ENCODE measurements around the gene SLCO2B1.

DNA sequence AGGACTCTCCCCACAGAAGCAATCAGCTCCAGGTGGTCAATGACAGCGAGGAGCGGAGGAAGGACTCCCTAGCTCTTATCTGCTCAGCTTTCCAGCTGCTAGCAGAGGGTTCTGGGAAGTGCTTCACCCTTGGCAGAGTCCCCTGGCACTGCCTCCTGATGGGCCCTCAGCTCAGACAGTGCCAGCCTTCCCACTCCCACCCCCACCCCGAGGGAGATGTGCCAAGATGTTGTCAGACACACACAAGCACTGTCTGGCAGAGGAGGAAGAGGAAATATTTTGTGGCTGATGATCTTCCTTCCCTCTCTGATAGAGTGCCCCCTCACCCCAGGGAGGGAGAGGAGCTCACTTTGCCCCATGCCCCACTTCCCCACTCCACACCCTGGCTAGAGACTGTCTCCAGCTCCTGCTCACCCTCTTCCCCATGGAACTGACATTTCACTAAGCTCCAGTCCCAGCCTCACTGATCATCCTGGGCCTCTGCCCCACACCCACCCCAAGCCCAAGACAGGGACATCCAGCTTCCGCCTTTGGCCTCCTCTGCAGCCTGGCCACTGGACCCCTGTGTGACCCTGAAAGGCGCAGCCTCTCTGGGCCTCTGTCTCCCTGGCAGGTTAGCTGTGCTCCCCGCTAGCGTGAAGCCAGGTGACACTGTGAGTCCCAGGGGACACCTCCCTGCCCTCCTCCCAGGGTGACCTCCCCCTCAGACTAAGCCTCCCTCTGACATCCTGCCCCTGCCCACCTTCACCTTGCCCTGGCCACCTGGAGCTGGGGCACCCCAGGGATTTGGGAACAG lies 44.5 kb downstream of the SLCO2B1 start:
- TF ChIP-seq CTCF (IDR thresholded peaks at IDR 0.05) (no peak), POLR2A (IDR thresholded peaks at IDR 0.05) (no peak)

All from Peyer's patch (tissue), 4 donors.